Left lung (tissue), 10 donors: ENCODE results near the gene ASTN2. TPM values are rescaled to one million over a fixed set of nuclear protein-coding genes. Genes with fewer than 3 reads are reported as not detected.

Experiments used
- ATAC-seq: fragments of 200-7000 bp; cut with Tn5 transposase; one replicate; pipeline ENCODE4 v1.9.1; 2020; ENCODE audit warnings: moderate library complexity
- DNase-seq, 4 donors: peaks; one replicate each; pipeline ENCODE4 v3.0.0-alpha.2; 2013 to 2020
- H3K27ac ChIP-seq, 2 donors: fragments of 200-600 bp; sonication (generic) in 1 of 2; one replicate each; pipeline versions ENCODE4 v1.5.0 to v1.8.0; 2020 to 2021
- H3K27me3 ChIP-seq, 2 donors: fragments of 200-600 bp; sonication (generic) in 1 of 2; one replicate each; pipeline versions ENCODE4 v1.5.0 to v1.8.0; 2020 to 2021
- H3K36me3 ChIP-seq, 2 donors: fragments of 200-600 bp; sonication (generic) in 1 of 2; one replicate each; pipeline versions ENCODE4 v1.5.0 to v1.8.0; 2020 to 2021
- H3K4me1 ChIP-seq, 2 donors: fragments of 200-600 bp; one replicate each; pipeline ENCODE4 v1.8.0; 2021
- H3K4me3 ChIP-seq, 2 donors: fragments of 200-600 bp; sonication (generic) in 1 of 2; one replicate each; pipeline versions ENCODE4 v1.5.0 to v1.8.0; 2020 to 2021; ENCODE audit warnings: mild to moderate bottlenecking in 1 of 2
- H3K9me3 ChIP-seq, 2 donors: fragments of 200-600 bp; sonication (generic) in 1 of 2; one replicate each; pipeline versions ENCODE4 v1.5.0 to v1.8.0; 2020 to 2021
- intact Hi-C, 2 donors: fragments of 100-400 bp; cut with DNase I; formaldehyde crosslinking; loops; one replicate each; pipeline versions ENCODE4 v1.11.2 to v1.14.2; 2022
- polyA plus RNA-seq, 6 donors: library from polyadenylated mRNA; unstranded; fragments of 120-200 nt; gene quantifications; one replicate each; pipeline ENCODE4 v1.2.1, GENCODE V29; 2013; ENCODE audit not compliant: insufficient read length in 6 of 6
- total RNA-seq, 2 donors: library from RNA; stranded (reverse); fragmentation: NEBNext Ultra II Directional; extraction: Animal tissue kit (Norgen Biotek cat#: 25700); gene quantifications; one replicate each; pipeline ENCODE4 v1.2.1, GENCODE V29; 2021
- TF ChIP-seq, protein P1 (sequence below), 2 donors: fragments of 200-600 bp; sonication (generic) in 1 of 2; IDR thresholded peaks; one replicate each; pipeline versions ENCODE4 v1.5.0 to v1.8.0; 2021; ENCODE audit warnings: antibody characterized with exemption in 2 of 2
- donor health status: DM: no; HTN: yes; CAD: no.
- donor health status: DM: no; HTN: no; CAD: no.

ASTN2 gene
- total and polyA plus RNA-seq, 8 donors, result 3.1 to 5.5 (median 4.5) TPM

DNA sequence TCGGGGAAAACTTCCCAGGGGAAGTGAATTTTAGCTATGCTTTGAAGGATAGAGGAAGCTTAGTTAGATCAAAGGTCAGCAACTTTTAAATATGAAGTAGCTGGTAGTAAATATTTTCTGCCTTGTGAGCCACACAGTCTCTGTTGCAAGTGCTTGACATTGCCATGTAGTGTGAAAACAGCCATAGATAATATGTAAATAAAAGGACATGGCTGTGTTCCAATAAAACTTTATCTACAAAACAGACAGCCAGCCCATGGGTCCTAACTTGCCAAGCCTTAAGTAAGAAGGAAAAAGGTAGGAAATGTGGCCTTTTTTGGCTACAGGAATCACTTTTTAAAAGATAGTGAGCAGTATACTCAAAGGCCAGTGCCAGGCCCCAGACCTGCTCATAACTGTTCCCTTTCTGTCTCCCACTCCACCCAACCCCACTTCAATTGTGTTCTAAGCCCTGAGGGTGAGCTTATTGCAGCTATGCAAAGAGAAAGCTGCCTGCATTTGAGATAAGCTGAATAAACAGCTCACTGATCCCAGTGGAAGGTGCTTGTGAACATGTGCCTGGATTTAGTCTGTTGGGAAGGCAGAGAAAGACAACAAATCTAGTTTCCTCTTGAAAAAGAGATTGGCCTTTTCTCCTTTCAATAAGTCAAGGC lies 840.7 kb downstream of the ASTN2 start:
- DNase-seq (peak in 2 of 4 donors; percentile 40 to 47), ATAC-seq (peak; percentile 88)
- Histone ChIP-seq H3K27ac (peak overlapping the region in 1 of 2 donors; percentile 49), H3K4me1 (peaks cover 4 to 6% of the 10 kb centered on the region in 2 donors), H3K9me3 (no peaks in the 10 kb centered on the region), H3K36me3 (no peaks in the 10 kb centered on the region), H3K27me3 (no peaks in the 10 kb centered on the region), H3K4me3 (no peak overlapping the region)
- intact Hi-C loops, result loop anchor here in 1 of 2 donors (5.0 kb wide), 1 partner anchor 422 kb away; the partner anchor contains the start of gene PAPPA
- TF ChIP-seq, protein P1, sequence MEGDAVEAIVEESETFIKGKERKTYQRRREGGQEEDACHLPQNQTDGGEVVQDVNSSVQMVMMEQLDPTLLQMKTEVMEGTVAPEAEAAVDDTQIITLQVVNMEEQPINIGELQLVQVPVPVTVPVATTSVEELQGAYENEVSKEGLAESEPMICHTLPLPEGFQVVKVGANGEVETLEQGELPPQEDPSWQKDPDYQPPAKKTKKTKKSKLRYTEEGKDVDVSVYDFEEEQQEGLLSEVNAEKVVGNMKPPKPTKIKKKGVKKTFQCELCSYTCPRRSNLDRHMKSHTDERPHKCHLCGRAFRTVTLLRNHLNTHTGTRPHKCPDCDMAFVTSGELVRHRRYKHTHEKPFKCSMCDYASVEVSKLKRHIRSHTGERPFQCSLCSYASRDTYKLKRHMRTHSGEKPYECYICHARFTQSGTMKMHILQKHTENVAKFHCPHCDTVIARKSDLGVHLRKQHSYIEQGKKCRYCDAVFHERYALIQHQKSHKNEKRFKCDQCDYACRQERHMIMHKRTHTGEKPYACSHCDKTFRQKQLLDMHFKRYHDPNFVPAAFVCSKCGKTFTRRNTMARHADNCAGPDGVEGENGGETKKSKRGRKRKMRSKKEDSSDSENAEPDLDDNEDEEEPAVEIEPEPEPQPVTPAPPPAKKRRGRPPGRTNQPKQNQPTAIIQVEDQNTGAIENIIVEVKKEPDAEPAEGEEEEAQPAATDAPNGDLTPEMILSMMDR (IDR thresholded peaks at IDR 0.05), result no peak

DNA sequence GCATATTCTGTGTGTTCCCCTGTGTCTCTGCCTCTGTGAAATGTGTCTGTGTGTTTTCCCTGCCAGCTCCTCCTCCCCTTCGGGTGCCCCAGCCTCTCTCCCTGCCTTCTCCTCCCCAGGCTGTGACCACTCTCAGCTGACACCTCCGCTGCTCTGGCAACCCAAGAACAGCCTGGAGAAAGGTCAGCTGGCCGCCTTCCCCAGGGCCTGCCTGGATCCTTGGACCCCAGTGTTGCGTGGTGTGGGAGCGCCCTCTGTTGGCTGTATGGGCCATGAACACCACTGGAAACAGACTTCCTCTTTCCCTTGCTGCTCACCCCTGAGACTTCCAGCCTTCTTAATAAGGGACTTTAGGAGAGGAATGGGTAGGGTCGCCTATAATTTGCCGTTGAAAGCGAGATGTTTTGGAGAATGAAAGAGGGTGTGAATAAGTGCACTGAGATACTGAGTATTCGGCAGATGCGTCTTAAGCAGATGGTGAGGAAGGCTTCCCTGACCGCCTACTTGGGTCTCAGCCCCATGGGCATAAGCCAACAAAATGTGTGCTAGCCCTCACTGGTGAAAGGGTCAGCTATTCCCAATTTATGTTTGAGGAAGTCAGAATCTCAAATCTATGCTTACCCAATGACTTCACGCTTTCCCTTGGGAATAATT lies 842.6 kb downstream of the ASTN2 start:
- peaks cover 4 to 6% of the 10 kb centered on the region in 2 donors for H3K4me1 ChIP-seq
- H3K4me3 ChIP-seq, result no peak overlapping the region
- ATAC-seq, result peak; percentile 91
- DNase-seq, result peak; percentile 78 to 94 (median 90)
- TF ChIP-seq, protein P1 (IDR thresholded peaks at IDR 0.05), result peak; percentile 74 to 75
- intact Hi-C loops, result loop anchor here in 1 of 2 donors (5.0 kb wide), 1 partner anchor 420 kb away; the partner anchor contains the start of gene PAPPA
- no peaks in the 10 kb centered on the region for H3K9me3 ChIP-seq
- no peaks in the 10 kb centered on the region for H3K36me3 ChIP-seq
- H3K27ac ChIP-seq, result no peak overlapping the region
- no peaks in the 10 kb centered on the region for H3K27me3 ChIP-seq

DNA sequence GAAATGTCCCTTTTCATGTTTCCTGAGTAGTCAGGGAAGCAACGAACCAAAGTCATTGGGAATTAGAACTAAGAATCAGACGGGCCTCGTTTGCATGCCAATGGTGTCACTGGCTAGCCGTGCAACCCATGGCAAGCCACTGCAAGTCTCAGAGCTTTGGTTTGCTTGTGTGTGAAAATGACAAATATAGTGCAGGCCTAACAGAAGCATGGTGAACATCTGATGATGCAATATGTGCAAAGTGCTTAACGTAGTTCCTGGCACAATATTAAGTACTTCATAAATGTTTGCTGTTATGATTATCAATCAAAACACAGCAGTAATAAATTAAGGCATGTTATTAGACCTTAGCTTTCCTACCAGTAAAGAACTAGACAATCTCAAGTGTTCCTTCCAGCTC lies 845.7 kb downstream of the ASTN2 start:
- no peaks in the 10 kb centered on the region for H3K36me3 ChIP-seq
- intact Hi-C loops, result no loop called here
- no peaks in the 10 kb centered on the region for H3K9me3 ChIP-seq
- peaks cover 1 to 4% of the 10 kb centered on the region in 2 donors for H3K4me1 ChIP-seq
- peak overlapping the region in 1 of 2 donors; percentile 13 for H3K27ac ChIP-seq
- H3K27me3 ChIP-seq, result no peaks in the 10 kb centered on the region
- no peak for DNase-seq
- ATAC-seq, result no peak
- no peak overlapping the region for H3K4me3 ChIP-seq
- TF ChIP-seq, protein P1 (IDR thresholded peaks at IDR 0.05), result no peak

DNA sequence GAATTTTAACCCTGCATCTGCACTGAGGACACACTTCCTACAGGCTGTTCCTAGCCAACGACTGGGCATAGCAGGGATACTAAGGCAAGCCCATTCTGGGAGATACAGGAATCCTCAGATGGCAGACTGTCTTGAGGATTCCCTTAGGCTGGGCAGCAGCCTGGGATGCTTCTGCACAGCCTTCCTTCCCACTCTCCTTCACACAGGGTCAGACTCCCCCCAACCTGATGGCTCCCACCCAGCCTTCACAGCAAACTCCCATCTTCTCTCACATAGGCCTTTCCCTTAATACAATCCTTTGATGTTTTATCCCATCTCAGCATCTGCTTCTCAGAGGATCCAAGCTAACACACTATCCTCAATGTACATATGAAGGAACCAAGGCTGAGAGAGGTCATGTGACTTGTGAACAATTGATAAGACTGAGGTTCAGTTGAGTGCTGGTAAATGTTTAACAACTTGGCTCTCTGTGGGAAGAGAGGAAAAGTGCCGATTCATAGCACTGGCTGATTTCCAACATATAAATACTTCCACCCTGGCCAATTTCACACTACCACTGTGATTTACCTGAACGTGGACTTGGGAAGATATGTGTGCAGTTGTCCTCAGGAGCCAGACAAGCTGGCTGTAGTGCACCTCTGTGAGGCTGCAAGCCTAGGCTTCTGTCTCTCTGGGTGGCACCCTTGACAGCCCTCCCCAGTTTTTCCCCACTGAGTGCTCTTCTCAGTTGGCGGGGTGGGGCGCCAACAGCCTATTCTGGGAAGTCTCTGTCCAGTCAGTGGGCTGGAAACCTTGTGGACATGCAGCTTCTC lies 848.0 kb downstream of the ASTN2 start:
- H3K4me3 ChIP-seq, result no peak overlapping the region
- no peaks in the 10 kb centered on the region for H3K36me3 ChIP-seq
- H3K4me1 ChIP-seq, result no peaks in the 10 kb centered on the region
- H3K9me3 ChIP-seq, result no peaks in the 10 kb centered on the region
- TF ChIP-seq, protein P1 (IDR thresholded peaks at IDR 0.05), result no peak
- no peak overlapping the region for H3K27ac ChIP-seq
- H3K27me3 ChIP-seq, result no peaks in the 10 kb centered on the region
- intact Hi-C loops, result no loop called here
- ATAC-seq, result peak; percentile 77
- peak in 2 of 4 donors; percentile 16 to 30 for DNase-seq
